HepG2 (cell line): ENCODE data around the gene PROCR. TPM values are rescaled to one million over a fixed set of nuclear protein-coding genes. Genes with fewer than 3 reads are reported as not detected.

ENCODE experiments used
- ATAC-seq: fragments of 200-7000 bp; cut with Tn5 transposase; 3 replicates; pipeline ENCODE4 v1.9.1; 2020; ENCODE audit warnings: mild to moderate bottlenecking, moderate library complexity
- BruUV-seq: library from RNA; stranded (reverse); fragments of 400-500 nt; replicated peaks from 2 replicates; lab custom pipeline; 2021; lab: Mats Ljungman, UMichigan
- CTCF ChIA-PET: fragments of 300-600 bp; formaldehyde crosslinking; extraction: SDS; loops from one replicate; lab custom pipeline; 2021; ENCODE audit warnings: low total read pairs, inconsistent platforms, low intra/inter-chr PET ratio; lab: Yijun Ruan, JAX
- POLR2A ChIA-PET: fragments of 350-600 bp; sonication (Branson Sonifier 250); formaldehyde crosslinking; loops from one replicate; lab custom pipeline; 2020; ENCODE audit warnings: antibody characterized with exemption, inconsistent platforms; lab: Yijun Ruan, JAX
- DNase-seq: peaks from one replicate; pipeline ENCODE4 v3.0.0-alpha.2; 2015; ENCODE audit warnings: low spot score
- FAIRE-seq: peaks from 3 replicates; lab custom pipeline; 2011; peaks lifted over from hg19 to GRCh38; lab: Jason Lieb, UNC
- H2AFZ ChIP-seq: one replicate; pipeline ENCODE4 v1.6.1; 2011; ENCODE audit warnings: low read length, inconsistent platforms
- H3K27ac ChIP-seq: fragments of 300-600 bp; 3 replicates; pipeline ENCODE4 v1.8.0; 2011; ENCODE audit warnings: mixed run types, mild to moderate bottlenecking, mixed read lengths, low read length, inconsistent platforms; ENCODE audit not compliant: insufficient read depth; ENCODE audit errors: extremely low read length
- H3K27me3 ChIP-seq, 2 experiments: fragments of 200-600 bp in 1 of 2; 2 replicates in 1 of 2; 3 replicates in 1 of 2; pipeline versions ENCODE4 v1.6.0 to v1.8.0; 2011; ENCODE audit warnings: low read length in 2 of 2, mild to moderate bottlenecking in 2 of 2, moderate library complexity in 2 of 2, inconsistent platforms in 1 of 2; ENCODE audit not compliant: insufficient read depth in 2 of 2, control insufficient read depth in 1 of 2
- H3K36me3 ChIP-seq, 2 experiments: fragments of 200-600 bp in 1 of 2; replicated peaks in 1 of 2; 2 replicates in 1 of 2; 3 replicates in 1 of 2; pipeline versions ENCODE4 v1.5.1 to v1.8.0; 2011; ENCODE audit warnings: low read length in 2 of 2, inconsistent platforms in 1 of 2; ENCODE audit not compliant: insufficient read depth in 2 of 2, control insufficient read depth in 1 of 2
- H3K4me1 ChIP-seq: 2 replicates; pipeline ENCODE4 v1.5.1; 2012; ENCODE audit warnings: low read length, inconsistent platforms; ENCODE audit not compliant: insufficient read depth
- H3K4me2 ChIP-seq: 2 replicates; pipeline ENCODE4 v1.6.0; 2011; ENCODE audit warnings: low read depth, low read length, inconsistent platforms
- H3K4me3 ChIP-seq, 3 experiments: fragments of 200-600 bp in 1 of 3; sonication (generic), shearing (Covaris generic) in 1 of 3; replicated peaks in 1 of 3; 2 replicates each; pipeline ENCODE4 v1.5.1; 2011 to 2016; ENCODE audit warnings: low read length in 3 of 3, inconsistent platforms in 2 of 3, low read depth in 2 of 3, mild to moderate bottlenecking in 2 of 3, control low read depth in 1 of 3, mixed read lengths in 1 of 3; ENCODE audit not compliant: insufficient read depth in 1 of 3
- H3K79me2 ChIP-seq: one replicate; pipeline ENCODE4 v1.6.1; 2011; ENCODE audit warnings: low read length, inconsistent platforms; ENCODE audit not compliant: insufficient read depth
- H3K9ac ChIP-seq: 2 replicates; pipeline ENCODE4 v1.6.0; 2011; ENCODE audit warnings: mild to moderate bottlenecking, low read depth, low read length, inconsistent platforms; ENCODE audit not compliant: insufficient read depth
- H3K9me3 ChIP-seq: 2 replicates; pipeline ENCODE4 v1.5.1; 2012; ENCODE audit warnings: mild to moderate bottlenecking, low read length
- H4K20me1 ChIP-seq: 2 replicates; pipeline ENCODE4 v1.6.0; 2011; ENCODE audit warnings: inconsistent platforms, mild to moderate bottlenecking, low read length, moderate library complexity; ENCODE audit not compliant: insufficient read depth
- EZH2 ChIP-seq: conservative IDR thresholded peaks from 2 replicates; pipeline ENCODE4 v1.6.1; 2012; ENCODE audit warnings: mild to moderate bottlenecking, low read depth, low read length, moderate library complexity
- HBP1 ChIP-seq: IDR thresholded peaks from 2 replicates; pipeline ENCODE4 v1.6.1; 2016; ENCODE audit warnings: low read depth, control low read depth
- HES4 ChIP-seq: sonication (generic); formaldehyde crosslinking; IDR thresholded peaks from 2 replicates; pipeline ENCODE4 v1.9.0; 2021; ENCODE audit warnings: mild to moderate bottlenecking, missing genetic modification reagents, borderline replicate concordance
- JDP2 ChIP-seq: sonication (generic); formaldehyde crosslinking; IDR thresholded peaks from 2 replicates; pipeline ENCODE4 v1.8.1; 2022; ENCODE audit warnings: missing genetic modification reagents, borderline replicate concordance
- KDM4B ChIP-seq: sonication (generic); formaldehyde crosslinking; IDR thresholded peaks from 2 replicates; pipeline ENCODE4 v1.4.0; 2020; ENCODE audit warnings: missing genetic modification reagents
- NFYB ChIP-seq: sonication (generic); formaldehyde crosslinking; IDR thresholded peaks from 2 replicates; pipeline ENCODE4 v1.4.0; 2020; ENCODE audit warnings: missing genetic modification reagents
- PAX8 ChIP-seq: sonication (generic); formaldehyde crosslinking; IDR thresholded peaks from 2 replicates; pipeline ENCODE4 v1.8.0; 2022; ENCODE audit warnings: mild to moderate bottlenecking, missing genetic modification reagents, borderline replicate concordance
- TCF12 ChIP-seq, 2 experiments: fragments of 450-650 bp in 1 of 2; sonication (generic) in 1 of 2; formaldehyde crosslinking in 1 of 2; IDR thresholded peaks; 2 replicates each; pipeline versions ENCODE4 v1.6.1 to v1.8.0; 2017 to 2022; ENCODE audit warnings: antibody characterized with exemption in 1 of 2, mild to moderate bottlenecking in 1 of 2, missing genetic modification reagents in 1 of 2, moderate library complexity in 1 of 2
- THRA ChIP-seq: sonication (generic); formaldehyde crosslinking; IDR thresholded peaks from 2 replicates; pipeline ENCODE4 v1.4.0; 2020; ENCODE audit warnings: missing genetic modification reagents, borderline replicate concordance
- ZNF510 ChIP-seq: sonication (generic); formaldehyde crosslinking; IDR thresholded peaks from 2 replicates; pipeline ENCODE4 v1.4.0; 2020; ENCODE audit warnings: low read depth, mild to moderate bottlenecking, missing genetic modification reagents
- ZNF572 ChIP-seq: sonication (generic); formaldehyde crosslinking; IDR thresholded peaks from 2 replicates; pipeline ENCODE4 v1.5.1; 2020; ENCODE audit warnings: mild to moderate bottlenecking, missing genetic modification reagents
- WGBS: methylation state at CpG from one replicate; pipeline ENCODE4 v1.1.6; 2017; ENCODE audit warnings: low lambda C conversion rate; 5-methylcytosine and 5-hydroxymethylcytosine counted together
- in situ Hi-C: cut with HindIII; loops from 2 replicates; pipeline ENCODE4 v1.10.0; 2017; ENCODE audit warnings: low pct_unique_long_range_greater_than_20kb; ENCODE audit not compliant: extremely low pct_ligation_motif_present
- intact Hi-C: fragments of 100-400 bp; cut with micrococcal nuclease; formaldehyde crosslinking; loops from one replicate; pipeline ENCODE4 v1.10.0; 2022; ENCODE audit not compliant: unreplicated experiment
- polyA plus RNA-seq, 8 experiments: library from polyadenylated mRNA; depleted of rRNA in 3 of 8; stranded (reverse) in 7 of 8; unstranded in 1 of 8; fragments of >200 nt; fragmentation: Illumina TruSeq in 4 of 8; extraction: Trizol in 4 of 8; gene quantifications; 2 replicates each; pipeline versions ENCODE4 v1.2.1 to v1.2.3, GENCODE V29; 2011 to 2016; ENCODE audit warnings: low read depth in 4 of 8, missing spikeins in 1 of 8, mixed read lengths in 1 of 8; ENCODE audit not compliant: insufficient read depth in 1 of 8
- total RNA-seq, 5 experiments: library from RNA; depleted of rRNA; stranded (reverse); fragments of >200 nt; fragmentation: Illumina TruSeq; extraction: Trizol; gene quantifications; 2 replicates each; pipeline ENCODE4 v1.2.3, GENCODE V29; 2016; ENCODE audit warnings: low read depth in 1 of 5

PROCR gene
- total and polyA plus RNA-seq, 2 of the 13 experiments (the other 11 are each of a cell fraction or from before 2014, with no cell fraction given), result 1.4 to 1.7 TPM

DNA sequence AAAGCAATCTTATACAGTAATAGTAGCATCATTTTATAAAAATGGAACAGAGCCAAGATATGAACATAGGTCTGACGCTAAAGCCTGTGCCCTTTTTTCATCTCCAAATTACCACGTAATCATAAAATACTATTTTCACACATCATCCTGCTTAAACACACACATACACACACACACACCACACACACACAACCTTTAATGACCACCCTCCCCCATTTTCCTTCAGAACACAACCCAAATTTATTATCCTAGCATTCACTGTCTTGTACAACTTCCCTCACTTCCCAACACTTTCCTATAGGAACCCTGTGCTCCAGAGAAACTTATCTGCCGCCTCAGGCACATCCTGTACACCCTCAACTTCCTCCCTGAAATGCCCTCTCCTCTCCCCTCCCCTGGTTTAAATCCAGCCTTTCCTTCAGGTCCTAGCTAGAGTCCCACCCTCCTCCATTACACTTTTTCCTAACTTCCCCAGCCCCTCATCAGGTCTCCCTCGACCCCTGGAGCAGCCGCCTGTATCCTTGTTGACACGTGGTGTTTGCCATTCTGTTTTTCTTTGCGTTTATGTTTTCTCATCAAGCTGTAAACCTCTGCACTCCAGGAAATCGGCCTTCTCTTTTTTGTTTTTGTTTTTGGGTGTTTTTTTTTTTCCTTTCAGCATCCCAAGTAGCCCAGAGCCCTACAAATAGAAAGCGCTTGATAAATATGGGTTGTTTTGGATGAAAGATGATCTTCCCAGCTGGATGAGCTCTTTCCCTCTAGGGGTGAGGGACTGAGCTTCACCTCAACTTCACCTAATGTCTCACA, 53.6 kb downstream of the PROCR start:
- 34% methylated on average over 9 of the region's 9 CpGs for WGBS
- intact Hi-C loops, result no loop called here
- H3K36me3 ChIP-seq, result no peaks in the 10 kb centered on the region
- peaks cover 12 to 41% of the 10 kb centered on the region in 2 experiments for H3K27me3 ChIP-seq
- peaks cover 2% of the 10 kb centered on the region; the same call in 1 of the 2 replicates for H4K20me1 ChIP-seq
- no peak overlapping the region for H3K9ac ChIP-seq
- H3K9me3 ChIP-seq, result no peaks in the 10 kb centered on the region
- no peak overlapping the region for H3K4me3 ChIP-seq
- no peak overlapping the region; the same call in 1 of the 2 replicates for H3K4me2 ChIP-seq
- DNase-seq (no peak), ATAC-seq (no peak; the same call in 2 of the 3 replicates), FAIRE-seq (peak; percentile 12)
- BruUV-seq, result no TSS peak
- no peaks in the 10 kb centered on the region for H3K79me2 ChIP-seq
- in situ Hi-C loops, result no loop called here
- ChIA-PET POLR2A (no interaction called here), CTCF (no interaction called here)
- no peak overlapping the region for H2AFZ ChIP-seq
- no peak for TF ChIP-seq ZNF572 (CRISPR knock-in tag)
- TF ChIP-seq NFYB (CRISPR knock-in tag), result no peak
- TF ChIP-seq EZH2, result peak; percentile 70; the same call in 1 of the 2 replicates
- peaks cover 11% of the 10 kb centered on the region for H3K4me1 ChIP-seq
- H3K27ac ChIP-seq, result no peak overlapping the region

DNA sequence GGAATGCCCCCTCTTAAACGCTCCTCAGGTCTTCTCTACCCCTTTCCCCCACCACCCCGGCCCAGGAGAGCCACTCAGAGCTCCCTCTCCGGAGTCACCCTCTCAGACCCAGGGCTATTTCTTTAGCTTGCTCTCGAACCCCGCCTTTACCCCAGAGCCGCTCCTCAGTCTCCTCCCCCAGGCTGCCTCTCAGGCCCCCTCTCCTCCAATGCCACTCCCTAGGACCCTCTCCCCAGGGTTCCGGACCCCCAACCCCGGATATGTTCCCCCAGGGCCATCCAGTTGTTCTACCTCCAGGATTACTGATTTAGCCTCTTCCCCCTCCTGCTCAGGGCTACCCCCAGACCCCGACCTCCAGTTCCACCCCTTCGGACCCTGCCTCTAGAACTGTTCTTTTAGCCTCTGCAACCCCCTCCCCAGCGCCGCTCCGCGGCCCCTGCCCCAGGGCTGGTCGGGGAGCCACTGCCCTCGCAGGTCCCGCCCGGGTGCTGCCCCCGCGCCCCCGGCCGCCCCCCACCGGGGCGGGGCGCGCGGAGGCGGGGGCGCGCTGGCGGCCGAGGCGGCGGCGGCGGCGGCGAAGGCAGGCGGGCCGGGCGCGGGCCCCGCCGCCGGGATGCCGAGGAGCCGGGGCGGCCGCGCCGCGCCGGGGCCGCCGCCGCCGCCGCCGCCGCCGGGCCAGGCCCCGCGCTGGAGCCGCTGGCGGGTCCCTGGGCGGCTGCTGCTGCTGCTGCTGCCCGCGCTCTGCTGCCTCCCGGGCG, 54.4 kb downstream of the PROCR start, which contains the start of gene MMP24:
Gene MMP24, plus strand, starts transcription at position 565 of the 758 bp plus-strand sequence. Its CDS starts 49 bp downstream, at position 614.
- CTCF ChIA-PET, result interaction anchor here (1.3 kb wide), 1 partner anchor 82 kb away, joined by 3 read pairs; no protein-coding TSS in a partner anchor
- no peak within 1 kb of the TSS for H2AFZ ChIP-seq
- TF ChIP-seq HES4 (CRISPR knock-in tag) (no peak), ZNF510 (CRISPR knock-in tag) (no peak), KDM4B (CRISPR knock-in tag) (no peak), NFYB (CRISPR knock-in tag) (no peak), HBP1 (CRISPR knock-in tag) (no peak), TCF12 (IDR thresholded peaks at IDR 0.05) (no peak), TCF12 (CRISPR knock-in tag; IDR thresholded peaks at IDR 0.05) (no peak), JDP2 (CRISPR knock-in tag) (no peak), PAX8 (no peak), THRA (no peak)

More for the DNA sequence above, 54.4 kb downstream of the PROCR start, which contains the start of gene MMP24:
- POLR2A ChIA-PET, result no interaction called here
- Histone ChIP-seq H3K36me3 (no peaks in the 10 kb centered on the region), H3K9me3 (no peaks in the 10 kb centered on the region), H3K4me3 (peak within 1 kb of the TSS in 2 of 3 experiments; percentile 13 to 45; a peak in 2 of 6 replicates), H3K79me2 (no peaks in the 10 kb centered on the region), H3K4me1 (peaks cover 11% of the 10 kb centered on the region), H3K27ac (no peak within 1 kb of the TSS), H3K9ac (no peak within 1 kb of the TSS), H3K27me3 (peaks cover 12 to 46% of the 10 kb centered on the region in 2 experiments), H4K20me1 (peaks cover 2% of the 10 kb centered on the region; the same call in 1 of the 2 replicates), H3K4me2 (peak within 1 kb of the TSS; percentile 48)
- ATAC-seq, result peak; percentile 15; the same call in 2 of the 3 replicates
- WGBS, result 5% methylated on average over 37 of the region's 70 CpGs
- no peak for DNase-seq
- in situ Hi-C loops, result no loop called here
- BruUV-seq, result no TSS peak
- FAIRE-seq, result no peak
- intact Hi-C loops, result no loop called here
